B cell (primary cell): Measurements from ENCODE around the gene MDGA2.

Experiments
- EZH2 ChIP-seq: IDR thresholded peaks from 2 replicates; pipeline ENCODE4 v1.6.1; 2012; ENCODE audit warnings: borderline replicate concordance, low read depth, mild to moderate bottlenecking, moderate library complexity, low read length; ENCODE audit not compliant: insufficient read depth, poor library complexity, severe bottlenecking
- TF ChIP-seq, protein P1 (sequence below): fragments of 200-600 bp; IDR thresholded peaks from one replicate; pipeline ENCODE4 v1.8.0; 2022; ENCODE audit warnings: antibody characterized with exemption, mild to moderate bottlenecking

DNA sequence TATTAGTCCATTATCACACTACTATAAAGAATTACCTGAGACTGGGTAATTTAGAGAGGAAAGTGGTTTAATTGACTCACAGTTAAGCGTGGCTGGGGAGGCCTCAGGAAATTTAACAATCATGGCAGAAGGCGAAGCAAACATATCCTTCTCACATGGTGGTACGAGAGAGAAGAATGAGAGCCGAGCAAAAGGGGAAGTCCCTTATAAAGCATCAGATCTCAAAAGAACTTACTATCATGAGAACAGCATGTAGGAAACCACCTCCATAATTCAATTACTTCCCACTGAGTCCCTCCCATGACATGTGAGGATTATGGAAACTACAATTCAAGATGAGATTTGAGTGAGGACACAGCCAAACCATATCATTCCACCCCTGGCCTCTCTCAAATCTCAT, 422.6 kb downstream of the MDGA2 start:
- TF ChIP-seq, protein P1, sequence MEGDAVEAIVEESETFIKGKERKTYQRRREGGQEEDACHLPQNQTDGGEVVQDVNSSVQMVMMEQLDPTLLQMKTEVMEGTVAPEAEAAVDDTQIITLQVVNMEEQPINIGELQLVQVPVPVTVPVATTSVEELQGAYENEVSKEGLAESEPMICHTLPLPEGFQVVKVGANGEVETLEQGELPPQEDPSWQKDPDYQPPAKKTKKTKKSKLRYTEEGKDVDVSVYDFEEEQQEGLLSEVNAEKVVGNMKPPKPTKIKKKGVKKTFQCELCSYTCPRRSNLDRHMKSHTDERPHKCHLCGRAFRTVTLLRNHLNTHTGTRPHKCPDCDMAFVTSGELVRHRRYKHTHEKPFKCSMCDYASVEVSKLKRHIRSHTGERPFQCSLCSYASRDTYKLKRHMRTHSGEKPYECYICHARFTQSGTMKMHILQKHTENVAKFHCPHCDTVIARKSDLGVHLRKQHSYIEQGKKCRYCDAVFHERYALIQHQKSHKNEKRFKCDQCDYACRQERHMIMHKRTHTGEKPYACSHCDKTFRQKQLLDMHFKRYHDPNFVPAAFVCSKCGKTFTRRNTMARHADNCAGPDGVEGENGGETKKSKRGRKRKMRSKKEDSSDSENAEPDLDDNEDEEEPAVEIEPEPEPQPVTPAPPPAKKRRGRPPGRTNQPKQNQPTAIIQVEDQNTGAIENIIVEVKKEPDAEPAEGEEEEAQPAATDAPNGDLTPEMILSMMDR, result no peak
- no peak for TF ChIP-seq EZH2
